HG02642 (cell line): ENCODE measurements around the gene ALDH1A1.

Experiments
- ATAC-seq: cut with Tn5 transposase; IDR thresholded peaks from one replicate; pipeline ENCODE4 v1.9.1; 2021; ENCODE audit warnings: mild to moderate bottlenecking; ENCODE audit not compliant: unreplicated experiment, poor library complexity

Gene ALDH1A1

GRCh38 chr9:72952914-72953313 is at the start of gene ALDH1A1:
Gene ALDH1A1, minus strand, starts transcription at chr9:72953053. Its CDS starts 53 bp downstream, at chr9:72953000.
- ATAC-seq, result no peak

GRCh38 chr9:73001860-73002259 is 49.0 kb upstream of the ALDH1A1 start:
- ATAC-seq, result no peak

GRCh38 chr9:72998363-72998762 is 45.5 kb upstream of the ALDH1A1 start:
- ATAC-seq, result no peak

- no peak for ATAC-seq
Observed at GRCh38 chr9:72997387-72997995, 44.6 kb upstream of the ALDH1A1 start.

- no peak for ATAC-seq
Observed at GRCh38 chr9:72996684-72997314, 43.9 kb upstream of the ALDH1A1 start.

GRCh38 chr9:72996114-72996513 is 43.3 kb upstream of the ALDH1A1 start:
- ATAC-seq, result no peak

- ATAC-seq, result no peak
Observed at GRCh38 chr9:72995131-72996024, 42.5 kb upstream of the ALDH1A1 start.

- no peak for ATAC-seq
Observed at GRCh38 chr9:72991772-72992171, 38.9 kb upstream of the ALDH1A1 start.

GRCh38 chr9:72990397-72991182 is 37.7 kb upstream of the ALDH1A1 start:
- no peak for ATAC-seq

GRCh38 chr9:72986522-72987116 is 33.8 kb upstream of the ALDH1A1 start:
- ATAC-seq, result no peak

- ATAC-seq, result no peak
Observed at GRCh38 chr9:72985746-72986145, 32.9 kb upstream of the ALDH1A1 start.

- ATAC-seq, result no peak
Observed at GRCh38 chr9:72984991-72985390, 32.1 kb upstream of the ALDH1A1 start.

- no peak for ATAC-seq
Observed at GRCh38 chr9:72984226-72984947, 31.5 kb upstream of the ALDH1A1 start.

GRCh38 chr9:72983512-72984225 is 30.8 kb upstream of the ALDH1A1 start:
- no peak for ATAC-seq

- no peak for ATAC-seq
Observed at GRCh38 chr9:72983056-72983455, 30.2 kb upstream of the ALDH1A1 start.

GRCh38 chr9:72982146-72982799 is 29.4 kb upstream of the ALDH1A1 start:
- no peak for ATAC-seq

- no peak for ATAC-seq
Observed at GRCh38 chr9:72981433-72981832, 28.6 kb upstream of the ALDH1A1 start.

GRCh38 chr9:72980600-72981265 is 27.9 kb upstream of the ALDH1A1 start:
- ATAC-seq, result no peak
